D721Med (cell line): ENCODE data around the gene IFNA16.
"Not testable (repeated sequence)": the region's sequence is repeated elsewhere in the genome, so short reads cannot be mapped to it uniquely, and the experiment has no call there.

Source experiments
- DNase-seq: peaks from one replicate; pipeline ENCODE4 v3.0.0; 2011; ENCODE audit warnings: low spot score; ENCODE audit not compliant: insufficient read length
- FAIRE-seq: peaks from 2 replicates; lab custom pipeline; 2011; peaks lifted over from hg19 to GRCh38; lab: Jason Lieb, UNC
- CTCF ChIP-seq: IDR thresholded peaks from 2 replicates; pipeline ENCODE4 v1.5.1; 2012; ENCODE audit warnings: mild to moderate bottlenecking, control low read depth; ENCODE audit not compliant: insufficient read depth; ENCODE audit errors: missing control alignments

IFNA16 gene

DNA sequence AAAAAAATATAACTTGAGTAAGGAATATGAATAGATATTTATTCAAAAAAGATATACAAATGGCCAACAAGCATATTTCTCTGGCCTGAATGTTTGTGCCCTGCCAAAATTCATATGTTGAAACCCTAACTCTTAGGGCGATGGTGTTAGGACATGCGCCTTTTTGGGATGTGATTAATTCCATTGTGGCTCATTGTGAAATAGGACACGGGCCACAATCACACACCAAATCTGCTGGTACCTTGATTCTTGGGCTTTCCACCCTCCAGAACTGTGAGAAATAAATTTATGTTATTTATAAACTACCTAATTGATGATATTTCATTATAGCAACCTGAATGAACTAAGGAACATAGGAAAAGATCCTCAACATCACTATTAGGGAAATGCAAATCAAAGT lies 45.0 kb downstream of the IFNA16 start:
- FAIRE-seq (no peak), DNase-seq (no peak)
- no peak for TF ChIP-seq CTCF

DNA sequence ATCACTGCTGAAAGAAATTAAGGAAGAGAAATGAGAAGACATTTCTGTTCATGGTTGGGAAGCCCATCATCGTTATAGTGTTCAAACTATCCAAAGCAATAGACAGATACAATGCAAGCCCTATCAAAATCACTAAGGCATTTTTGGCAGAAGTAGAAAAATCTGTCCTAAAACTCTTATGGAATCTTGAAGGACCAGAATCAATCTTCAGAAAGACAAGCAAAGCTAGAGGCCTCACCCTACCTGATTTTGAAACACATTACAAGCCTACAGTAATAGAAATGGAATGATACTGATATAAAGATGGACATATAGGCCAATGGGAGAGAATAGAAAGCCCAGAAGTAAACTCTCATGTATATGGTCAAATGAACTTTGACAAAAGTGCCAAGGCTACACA lies 45.8 kb downstream of the IFNA16 start:
- FAIRE-seq (no peak), DNase-seq (no peak)
- TF ChIP-seq CTCF: no peak

DNA sequence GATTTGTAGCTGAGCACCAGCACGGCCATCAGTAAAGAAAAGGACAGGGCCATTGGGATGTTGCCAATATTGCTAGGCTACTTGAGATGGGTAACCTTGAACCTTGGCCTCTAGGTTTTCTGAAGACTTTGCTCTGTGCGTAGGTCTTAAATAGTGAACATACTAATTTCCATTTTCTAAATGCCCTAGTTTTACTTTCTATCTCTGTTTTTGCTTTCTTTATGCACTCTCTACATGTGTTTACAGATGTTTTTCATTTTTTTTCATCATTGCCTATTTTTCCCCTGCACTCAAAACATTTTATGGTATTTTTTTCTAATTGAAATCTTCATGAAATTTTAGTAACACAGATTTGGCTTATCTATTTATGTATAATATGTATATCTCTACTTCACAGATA lies 50.6 kb downstream of the IFNA16 start, which contains the start of gene IFNA21:
IFNA21 (minus strand) TSS at position 101 of the 400 bp plus-strand sequence; CDS start at position 53, 48 bp downstream.
- not testable (repeated sequence) for DNase-seq, FAIRE-seq
